ENCODE measurements around the gene PGA4.

GRCh38 chr11:61268588-61269250 lies 46.6 kb downstream of the PGA4 start:
- TF ChIP-seq CSRNP3 (CRISPR knock-in tag; IDR thresholded peaks at IDR 0.05) (no peak), RARB (CRISPR knock-in tag; IDR thresholded peaks at IDR 0.05) (no peak), ZNF8 (CRISPR knock-in tag; IDR thresholded peaks at IDR 0.05) (no peak), ESRRG (CRISPR knock-in tag; IDR thresholded peaks at IDR 0.05) (no peak), ZFP3 (CRISPR knock-in tag; IDR thresholded peaks at IDR 0.05) (no peak)
- TF ChIP-seq, protein P1, sequence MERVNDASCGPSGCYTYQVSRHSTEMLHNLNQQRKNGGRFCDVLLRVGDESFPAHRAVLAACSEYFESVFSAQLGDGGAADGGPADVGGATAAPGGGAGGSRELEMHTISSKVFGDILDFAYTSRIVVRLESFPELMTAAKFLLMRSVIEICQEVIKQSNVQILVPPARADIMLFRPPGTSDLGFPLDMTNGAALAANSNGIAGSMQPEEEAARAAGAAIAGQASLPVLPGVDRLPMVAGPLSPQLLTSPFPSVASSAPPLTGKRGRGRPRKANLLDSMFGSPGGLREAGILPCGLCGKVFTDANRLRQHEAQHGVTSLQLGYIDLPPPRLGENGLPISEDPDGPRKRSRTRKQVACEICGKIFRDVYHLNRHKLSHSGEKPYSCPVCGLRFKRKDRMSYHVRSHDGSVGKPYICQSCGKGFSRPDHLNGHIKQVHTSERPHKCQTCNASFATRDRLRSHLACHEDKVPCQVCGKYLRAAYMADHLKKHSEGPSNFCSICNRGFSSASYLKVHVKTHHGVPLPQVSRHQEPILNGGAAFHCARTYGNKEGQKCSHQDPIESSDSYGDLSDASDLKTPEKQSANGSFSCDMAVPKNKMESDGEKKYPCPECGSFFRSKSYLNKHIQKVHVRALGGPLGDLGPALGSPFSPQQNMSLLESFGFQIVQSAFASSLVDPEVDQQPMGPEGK (CRISPR knock-in tag; IDR thresholded peaks at IDR 0.05; ENCODE audit: borderline replicate concordance): no peak
